ENCODE data around the gene NBPF1.
"Not testable (repeated sequence)": the region's sequence is repeated elsewhere in the genome, so short reads cannot be mapped to it uniquely, and the experiment has no call there.

NBPF1 gene

DNA sequence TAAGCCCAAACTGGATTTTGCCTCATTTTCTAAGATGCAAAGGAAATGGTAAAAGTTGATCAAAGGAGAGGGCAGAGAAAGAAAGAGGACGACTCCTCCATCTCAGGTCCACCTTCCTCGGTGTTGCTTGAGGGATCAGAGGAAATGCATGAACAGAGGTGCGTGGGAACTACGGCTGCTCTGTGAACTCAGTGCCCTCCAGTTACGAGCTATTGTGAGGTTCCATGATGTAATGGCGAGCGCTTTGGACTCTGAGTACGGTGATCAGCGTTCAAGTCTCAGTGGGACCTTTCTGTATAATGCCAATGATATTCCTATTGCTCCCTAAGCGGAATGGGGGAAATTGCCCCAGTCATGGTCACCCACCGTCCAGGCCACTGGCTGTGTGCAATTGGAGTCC is 60.1 kb downstream of the NBPF1 start:
- not testable (repeated sequence) for H3K9me3 ChIP-seq (ENCODE audit: control insufficient read depth, insufficient read depth, low read length); H3K27ac ChIP-seq (ENCODE audit: low read depth, low read length); H3K27me3 ChIP-seq (ENCODE audit: control insufficient read depth, insufficient read depth, low read length); H3K9ac ChIP-seq (ENCODE audit: low read depth, low read length); H3K4me1 ChIP-seq (ENCODE audit: control insufficient read depth, insufficient read depth, low read length); H3K4me3 ChIP-seq (ENCODE audit: low read depth, low read length); H3K36me3 ChIP-seq (ENCODE audit: control insufficient read depth, insufficient read depth, low read length)

DNA sequence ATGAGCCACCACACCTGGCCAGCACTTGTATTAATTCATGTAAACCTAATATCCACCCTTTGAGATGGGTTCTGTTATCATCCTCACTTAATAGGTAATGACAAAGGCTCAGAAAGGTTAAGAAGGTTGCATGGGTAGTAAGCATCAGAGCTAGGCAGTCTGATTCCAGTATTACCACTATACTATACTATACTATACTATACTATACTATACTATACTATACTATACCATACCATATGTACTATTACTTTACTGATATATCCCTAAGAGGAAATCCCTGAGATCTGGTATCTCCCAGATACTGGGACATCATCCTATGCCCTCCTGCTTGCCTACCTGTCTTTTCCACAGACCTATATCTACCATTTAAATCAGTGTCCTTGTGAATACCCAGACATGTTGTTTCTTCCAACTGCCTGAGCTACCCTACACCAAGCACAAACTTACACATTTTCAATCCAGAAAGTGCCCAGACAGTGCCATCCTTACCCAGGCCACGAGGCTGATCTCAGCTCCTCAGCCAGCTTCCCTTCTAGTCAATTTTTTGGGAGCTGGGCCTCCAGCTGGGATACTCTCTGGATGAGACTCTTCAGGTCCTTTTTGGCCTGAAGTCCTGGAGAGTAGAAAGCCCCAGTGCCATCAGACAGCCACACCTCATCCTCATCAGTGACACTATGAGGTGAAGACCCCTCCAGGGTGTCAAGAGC is 63.0 kb downstream of the NBPF1 start:
- not testable (repeated sequence) for H3K4me1 ChIP-seq (ENCODE audit: control insufficient read depth, insufficient read depth, low read length); H3K9ac ChIP-seq (ENCODE audit: low read depth, low read length); H3K4me3 ChIP-seq (ENCODE audit: low read depth, low read length); H3K9me3 ChIP-seq (ENCODE audit: control insufficient read depth, insufficient read depth, low read length); H3K27me3 ChIP-seq (ENCODE audit: control insufficient read depth, insufficient read depth, low read length); H3K27ac ChIP-seq (ENCODE audit: low read depth, low read length); H3K36me3 ChIP-seq (ENCODE audit: control insufficient read depth, insufficient read depth, low read length)

DNA sequence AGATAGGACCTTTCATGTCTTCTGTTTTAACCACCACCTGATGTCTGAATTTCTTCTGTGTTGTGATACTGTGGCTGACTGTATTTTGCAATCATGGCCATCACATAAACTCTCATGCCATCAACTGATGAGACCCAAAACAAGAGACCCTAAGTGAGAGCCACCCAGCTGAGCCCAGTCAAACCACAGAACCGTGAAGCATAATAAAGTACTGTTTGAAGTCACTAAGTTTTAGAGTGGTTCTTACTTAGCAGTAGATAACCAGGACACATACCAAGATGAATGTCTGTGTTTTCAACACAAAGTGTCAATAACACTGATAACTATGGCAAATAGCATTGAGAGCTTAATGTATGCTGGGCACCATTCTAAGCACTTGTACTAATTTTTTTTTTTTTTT is 63.8 kb downstream of the NBPF1 start:
- not testable (repeated sequence) for H3K36me3 ChIP-seq (ENCODE audit: control insufficient read depth, insufficient read depth, low read length); H3K9me3 ChIP-seq (ENCODE audit: control insufficient read depth, insufficient read depth, low read length); H3K4me1 ChIP-seq (ENCODE audit: control insufficient read depth, insufficient read depth, low read length); H3K27me3 ChIP-seq (ENCODE audit: control insufficient read depth, insufficient read depth, low read length); H3K27ac ChIP-seq (ENCODE audit: low read depth, low read length); H3K9ac ChIP-seq (ENCODE audit: low read depth, low read length); H3K4me3 ChIP-seq (ENCODE audit: low read depth, low read length)

DNA sequence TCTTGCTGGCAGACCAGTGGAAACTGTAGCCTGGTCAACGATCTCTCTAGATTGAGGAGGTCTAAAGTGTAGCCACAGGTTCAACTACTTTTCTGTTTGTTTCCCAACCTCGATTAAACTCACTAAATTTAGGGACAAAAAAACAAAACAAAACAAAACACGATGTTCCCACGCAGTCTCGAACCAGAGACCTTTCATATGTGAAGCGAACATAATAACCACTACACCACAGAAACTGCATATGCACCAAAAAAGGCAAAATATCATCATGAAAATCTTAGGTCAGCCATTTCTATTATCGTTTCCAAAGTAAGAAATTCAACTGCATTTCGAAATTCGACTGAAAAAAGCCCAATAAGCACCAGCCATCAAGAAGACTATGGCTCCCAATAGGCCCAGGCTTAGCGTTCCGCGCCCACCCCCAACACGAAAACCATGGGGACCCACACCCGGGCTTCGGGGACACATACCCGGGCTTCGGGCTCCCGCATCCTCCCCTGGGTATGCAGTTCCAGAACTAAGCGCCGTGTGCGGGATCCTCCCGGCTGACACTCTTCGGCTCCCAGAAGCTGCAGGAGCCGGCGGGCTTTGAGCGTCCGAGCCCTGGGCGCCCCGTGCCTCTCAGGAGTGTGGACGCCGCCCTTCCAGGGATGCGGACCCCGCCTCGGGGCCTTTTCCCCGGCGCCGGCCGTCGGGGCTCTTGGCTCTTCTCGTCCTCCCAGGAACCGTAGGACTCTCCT is 65.7 kb downstream of the NBPF1 start:
- H3K27ac ChIP-seq (ENCODE audit: low read depth, low read length); H3K9me3 ChIP-seq (ENCODE audit: control insufficient read depth, insufficient read depth, low read length); H3K4me3 ChIP-seq (ENCODE audit: low read depth, low read length); H3K4me1 ChIP-seq (ENCODE audit: control insufficient read depth, insufficient read depth, low read length); H3K27me3 ChIP-seq (ENCODE audit: control insufficient read depth, insufficient read depth, low read length); H3K9ac ChIP-seq (ENCODE audit: low read depth, low read length); H3K36me3 ChIP-seq (ENCODE audit: control insufficient read depth, insufficient read depth, low read length): not testable (repeated sequence)

DNA sequence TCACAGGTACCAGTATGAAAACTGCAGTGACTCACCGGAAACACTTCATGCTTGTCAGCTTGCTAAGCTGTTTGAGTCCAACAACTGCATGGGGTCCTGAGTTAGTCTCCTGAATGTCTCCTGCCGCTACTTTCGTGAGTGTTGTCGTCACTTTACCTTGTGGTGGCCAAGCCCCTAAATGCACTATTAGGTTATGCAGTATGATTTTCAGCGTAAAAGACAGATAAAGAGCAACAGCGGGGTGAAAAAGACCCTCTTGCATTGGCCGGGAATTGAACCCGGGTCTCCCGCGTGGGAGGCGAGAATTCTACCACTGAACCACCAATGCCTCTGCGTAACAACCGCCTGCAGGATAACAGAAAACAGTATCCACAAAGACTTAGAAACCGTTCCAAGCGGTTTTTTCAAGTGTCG is 67.7 kb downstream of the NBPF1 start:
- H3K9ac ChIP-seq (ENCODE audit: low read depth, low read length); H3K4me1 ChIP-seq (ENCODE audit: control insufficient read depth, insufficient read depth, low read length); H3K27ac ChIP-seq (ENCODE audit: low read depth, low read length); H3K9me3 ChIP-seq (ENCODE audit: control insufficient read depth, insufficient read depth, low read length); H3K36me3 ChIP-seq (ENCODE audit: control insufficient read depth, insufficient read depth, low read length); H3K27me3 ChIP-seq (ENCODE audit: control insufficient read depth, insufficient read depth, low read length): not testable (repeated sequence)
- H3K4me3 ChIP-seq (ENCODE audit: low read depth, low read length), result peak overlapping the region; percentile 41; the same call in 1 of the 2 replicates

DNA sequence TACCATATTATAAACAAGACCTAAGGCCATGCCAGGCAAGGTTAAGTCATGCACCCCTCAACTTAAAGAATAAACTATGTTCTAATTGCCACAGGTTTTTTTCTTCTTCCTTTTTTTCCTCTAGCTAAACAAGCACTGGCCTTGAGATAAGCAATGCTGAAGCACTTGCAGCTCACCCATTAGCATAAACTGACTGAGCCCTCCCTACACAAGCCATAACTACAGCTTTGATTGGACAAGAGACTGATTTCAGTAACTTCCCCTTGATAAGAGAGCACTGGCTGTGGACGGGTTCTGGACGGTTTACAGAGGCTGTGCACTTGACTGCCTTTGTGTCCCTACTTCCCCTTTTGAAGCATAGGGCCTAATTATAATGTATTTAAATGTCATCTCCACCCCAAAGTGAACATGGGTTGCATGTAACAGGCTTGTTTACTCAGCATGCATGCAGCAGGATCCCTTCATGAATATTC is 72.9 kb downstream of the NBPF1 start:
- not testable (repeated sequence) for H3K9me3 ChIP-seq (ENCODE audit: control insufficient read depth, insufficient read depth, low read length); H3K27ac ChIP-seq (ENCODE audit: low read depth, low read length); H3K27me3 ChIP-seq (ENCODE audit: control insufficient read depth, insufficient read depth, low read length); H3K4me3 ChIP-seq (ENCODE audit: low read depth, low read length); H3K9ac ChIP-seq (ENCODE audit: low read depth, low read length); H3K36me3 ChIP-seq (ENCODE audit: control insufficient read depth, insufficient read depth, low read length); H3K4me1 ChIP-seq (ENCODE audit: control insufficient read depth, insufficient read depth, low read length)

DNA sequence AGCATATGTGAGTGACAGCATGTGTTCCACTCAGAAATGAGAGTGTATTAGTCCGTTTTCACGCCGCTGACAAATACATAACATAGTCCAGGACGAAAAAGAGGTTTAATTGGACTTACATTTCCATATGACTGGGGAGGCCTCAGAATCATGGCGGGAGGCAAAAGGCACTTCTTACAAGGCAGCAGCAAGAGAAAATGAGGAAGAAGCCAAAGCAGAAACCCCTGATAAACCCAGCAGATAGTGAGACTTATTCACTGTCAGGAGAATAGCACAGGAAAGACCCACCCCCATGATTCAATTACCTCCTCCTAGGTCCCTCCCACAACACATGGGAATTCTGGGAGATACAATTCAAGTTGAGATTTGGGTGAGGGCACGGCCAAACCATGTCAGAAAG is 75.8 kb downstream of the NBPF1 start:
- peaks cover 11% of the 10 kb centered on the region for H3K27me3 ChIP-seq (ENCODE audit: control insufficient read depth, insufficient read depth, low read length)
- not testable (repeated sequence) for H3K9ac ChIP-seq (ENCODE audit: low read depth, low read length)

DNA sequence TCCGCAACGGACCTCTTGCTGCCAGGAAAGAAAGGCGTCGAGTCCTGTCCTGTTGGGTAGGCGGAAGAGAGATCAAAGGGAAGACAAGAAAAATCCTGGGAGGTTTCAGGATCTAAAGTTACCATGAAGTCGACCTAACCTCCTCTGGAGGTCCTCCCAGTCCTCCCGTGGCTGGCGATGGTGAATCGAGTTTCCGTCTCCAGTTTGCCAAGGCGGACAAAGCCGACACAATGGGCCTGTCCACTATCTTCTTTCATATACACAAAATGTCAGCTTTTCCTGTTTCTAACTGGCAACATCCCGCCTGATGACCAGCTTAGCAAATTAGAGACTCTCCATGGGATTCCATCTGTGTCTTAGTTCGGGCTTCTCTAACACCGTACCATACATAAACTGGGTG is 76.6 kb downstream of the NBPF1 start:
- not testable (repeated sequence) for H3K9ac ChIP-seq (ENCODE audit: low read depth, low read length); H3K27ac ChIP-seq (ENCODE audit: low read depth, low read length); H3K9me3 ChIP-seq (ENCODE audit: control insufficient read depth, insufficient read depth, low read length); H3K36me3 ChIP-seq (ENCODE audit: control insufficient read depth, insufficient read depth, low read length); H3K4me3 ChIP-seq (ENCODE audit: low read depth, low read length); H3K4me1 ChIP-seq (ENCODE audit: control insufficient read depth, insufficient read depth, low read length)
- H3K27me3 ChIP-seq (ENCODE audit: control insufficient read depth, insufficient read depth, low read length), result peaks cover 15% of the 10 kb centered on the region

More for the DNA sequence above, 75.8 kb downstream of the NBPF1 start:
- H3K4me3 ChIP-seq (ENCODE audit: low read depth, low read length); H3K36me3 ChIP-seq (ENCODE audit: control insufficient read depth, insufficient read depth, low read length); H3K9me3 ChIP-seq (ENCODE audit: control insufficient read depth, insufficient read depth, low read length); H3K27ac ChIP-seq (ENCODE audit: low read depth, low read length); H3K4me1 ChIP-seq (ENCODE audit: control insufficient read depth, insufficient read depth, low read length): not testable (repeated sequence)

DNA sequence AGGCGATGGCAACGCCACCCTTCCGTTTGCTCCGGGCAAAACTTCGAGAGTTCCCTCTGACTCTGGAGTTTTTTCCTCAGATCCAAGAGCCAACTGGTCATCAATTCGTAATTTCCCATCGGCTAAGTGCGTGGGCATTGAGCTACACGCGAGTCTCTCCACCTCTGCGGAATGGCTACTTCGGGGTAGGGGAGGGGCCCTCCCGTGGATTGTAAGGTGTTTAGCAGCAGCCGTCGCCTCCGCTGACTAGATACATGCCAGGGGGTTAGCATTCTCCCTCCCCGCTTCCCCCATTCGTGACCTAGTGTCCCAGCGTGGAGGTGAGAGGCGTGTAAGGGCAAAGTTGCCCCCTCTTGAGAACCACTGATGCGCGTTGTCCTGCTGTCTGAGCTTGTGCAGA is 77.5 kb downstream of the NBPF1 start:
- not testable (repeated sequence) for H3K4me1 ChIP-seq (ENCODE audit: control insufficient read depth, insufficient read depth, low read length); H3K36me3 ChIP-seq (ENCODE audit: control insufficient read depth, insufficient read depth, low read length); H3K27ac ChIP-seq (ENCODE audit: low read depth, low read length); H3K9me3 ChIP-seq (ENCODE audit: control insufficient read depth, insufficient read depth, low read length); H3K9ac ChIP-seq (ENCODE audit: low read depth, low read length)
- peaks cover 19% of the 10 kb centered on the region for H3K27me3 ChIP-seq (ENCODE audit: control insufficient read depth, insufficient read depth, low read length)
- peak overlapping the region; percentile 76 for H3K4me3 ChIP-seq (ENCODE audit: low read depth, low read length)

DNA sequence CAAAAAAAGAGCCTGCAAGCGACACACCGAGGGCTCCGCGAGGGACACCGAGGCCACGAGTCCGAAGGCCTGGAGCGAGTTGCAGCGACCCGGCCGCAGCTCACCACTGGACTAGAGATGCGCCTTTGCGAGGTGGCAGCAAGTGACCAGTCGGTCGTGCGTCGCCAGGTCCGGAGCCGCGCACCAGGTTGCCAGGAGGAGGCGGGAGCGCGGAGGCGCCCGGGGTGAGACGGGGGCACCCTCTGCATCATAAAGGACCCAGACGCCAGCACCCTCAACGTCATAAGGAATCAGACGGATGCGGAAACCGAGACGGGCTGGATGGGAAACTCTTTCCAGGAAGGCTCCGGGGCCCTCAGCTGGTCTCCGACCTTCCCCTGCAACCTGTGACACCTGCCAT is 77.9 kb downstream of the NBPF1 start:
- H3K9ac ChIP-seq (ENCODE audit: low read depth, low read length); H3K36me3 ChIP-seq (ENCODE audit: control insufficient read depth, insufficient read depth, low read length); H3K4me1 ChIP-seq (ENCODE audit: control insufficient read depth, insufficient read depth, low read length); H3K9me3 ChIP-seq (ENCODE audit: control insufficient read depth, insufficient read depth, low read length); H3K27ac ChIP-seq (ENCODE audit: low read depth, low read length): not testable (repeated sequence)
- H3K27me3 ChIP-seq (ENCODE audit: control insufficient read depth, insufficient read depth, low read length), result peaks cover 19% of the 10 kb centered on the region
- peak overlapping the region; percentile 76 for H3K4me3 ChIP-seq (ENCODE audit: low read depth, low read length)

DNA sequence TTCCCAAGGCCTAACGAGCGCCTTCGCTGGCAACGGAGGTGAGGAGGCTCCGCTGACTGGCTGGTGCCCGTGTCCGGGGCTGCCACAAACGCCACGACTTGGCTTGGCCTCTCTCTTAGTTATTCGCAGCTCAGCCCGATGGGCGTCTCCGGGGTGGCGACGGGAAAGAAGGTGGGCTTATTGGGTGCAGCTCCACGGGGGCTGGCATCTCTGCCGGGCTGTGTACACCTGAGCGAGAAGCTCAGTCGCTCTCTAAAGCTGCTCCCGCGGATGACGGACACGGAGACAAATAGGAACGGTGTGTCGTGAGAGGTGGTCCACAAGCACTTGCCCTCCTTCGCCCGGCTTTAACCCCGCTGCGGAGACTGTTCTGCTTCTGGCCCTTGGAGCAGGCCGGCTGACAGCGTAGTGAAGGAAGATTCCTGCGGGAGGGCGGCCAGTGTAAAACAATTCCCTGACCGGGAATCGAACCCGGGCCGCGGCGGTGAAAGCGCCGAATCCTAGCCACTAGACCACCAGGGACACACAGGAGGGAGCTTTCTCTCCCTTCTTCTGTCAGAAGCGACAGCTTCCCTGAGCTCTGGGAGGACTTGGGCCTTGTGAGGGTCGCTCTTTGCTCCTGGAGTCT is 78.4 kb downstream of the NBPF1 start:
- H3K36me3 ChIP-seq (ENCODE audit: control insufficient read depth, insufficient read depth, low read length); H3K4me1 ChIP-seq (ENCODE audit: control insufficient read depth, insufficient read depth, low read length); H3K9me3 ChIP-seq (ENCODE audit: control insufficient read depth, insufficient read depth, low read length); H3K9ac ChIP-seq (ENCODE audit: low read depth, low read length); H3K27ac ChIP-seq (ENCODE audit: low read depth, low read length): not testable (repeated sequence)
- H3K27me3 ChIP-seq (ENCODE audit: control insufficient read depth, insufficient read depth, low read length), result peaks cover 19% of the 10 kb centered on the region
- peak overlapping the region; percentile 76 for H3K4me3 ChIP-seq (ENCODE audit: low read depth, low read length)

All from HUES48 (cell line).